Activated CD4-positive, alpha-beta T cell treated with anti-CD3 and anti-CD28 coated beads, Interleukin-2, amount 10 ng/mL, durations not matched to agents 7 days and 5 days (primary cell): ENCODE data around the gene NANS. TPM values are rescaled to one million over a fixed set of nuclear protein-coding genes. Genes with fewer than 3 reads are reported as not detected.

Experiments
- CTCF ChIA-PET: fragments of 350-600 bp; sonication (Branson Sonifier 250); formaldehyde crosslinking; loops from one replicate; lab custom pipeline; 2021; ENCODE audit warnings: antibody characterized with exemption; lab: Charles Lee
- POLR2A ChIA-PET: fragments of 350-600 bp; sonication (Branson Sonifier 250); formaldehyde crosslinking; loops from one replicate; lab custom pipeline; 2021; ENCODE audit warnings: antibody characterized with exemption; lab: Charles Lee
- DNase-seq: peaks from one replicate; pipeline ENCODE4 v3.0.0-alpha.2; 2020
- H3K27ac Mint-ChIP-seq: one replicate; pipeline ENCODE4 v1.8.0; 2021; ENCODE audit warnings: mild to moderate bottlenecking, moderate library complexity, mixed read lengths
- H3K27me3 Mint-ChIP-seq: one replicate; pipeline ENCODE4 v1.8.0; 2021; ENCODE audit warnings: mixed read lengths
- H3K36me3 Mint-ChIP-seq: one replicate; pipeline ENCODE4 v1.8.0; 2021; ENCODE audit warnings: low read depth, mixed read lengths
- H3K4me1 Mint-ChIP-seq: one replicate; pipeline ENCODE4 v1.8.0; 2021; ENCODE audit warnings: mixed read lengths
- H3K4me3 Mint-ChIP-seq: one replicate; pipeline ENCODE4 v1.8.0; 2021; ENCODE audit warnings: mild to moderate bottlenecking, moderate library complexity, mixed read lengths
- H3K9me3 Mint-ChIP-seq: one replicate; pipeline ENCODE4 v1.8.0; 2021; ENCODE audit warnings: mixed read lengths
- total RNA-seq, 2 experiments: library from RNA; stranded (reverse); gene quantifications; one replicate each; pipeline ENCODE4 v1.2.3, GENCODE V29; 2021

The NANS gene
- total RNA-seq, 2 experiments from 2014 or later: 37.2 to 38.3 TPM

DNA sequence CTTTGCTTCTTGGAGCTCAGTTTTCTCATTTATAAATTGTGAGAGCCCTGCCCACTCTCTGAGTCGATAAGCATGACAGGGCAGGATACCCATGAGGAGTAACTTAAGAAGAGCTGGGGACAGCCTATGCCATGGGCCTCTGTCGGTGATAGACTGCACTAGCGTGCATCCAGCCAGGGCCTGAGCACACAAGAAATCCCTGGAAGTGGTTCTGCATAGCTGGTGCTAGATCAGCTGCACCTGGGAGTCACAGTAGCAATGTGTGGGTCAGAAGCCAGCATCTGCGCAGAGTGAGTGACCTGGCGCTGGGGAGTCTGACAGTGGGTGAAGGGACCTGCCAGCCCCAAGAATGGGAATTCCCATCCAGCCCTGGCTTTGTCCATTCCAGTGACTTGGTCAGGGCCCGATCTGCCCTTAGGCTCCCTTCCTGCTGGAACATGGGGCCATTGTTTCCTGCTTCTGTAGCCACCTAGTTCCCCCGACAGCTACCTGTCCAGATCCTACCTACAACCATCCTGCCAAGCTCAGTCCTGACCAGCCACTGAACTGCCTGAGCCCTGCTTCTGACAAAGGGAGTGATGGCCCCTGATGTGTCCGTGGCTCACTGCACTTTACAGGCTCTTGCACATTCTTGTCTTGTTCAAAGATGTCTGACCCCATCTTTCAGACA, 35.9 kb upstream of the NANS start:
- no peaks in the 10 kb centered on the region for H3K9me3 Mint-ChIP-seq
- DNase-seq: no peak
- H3K36me3 Mint-ChIP-seq: peaks cover 44% of the 10 kb centered on the region
- H3K27me3 Mint-ChIP-seq: no peaks in the 10 kb centered on the region
- H3K4me3 Mint-ChIP-seq: no peak overlapping the region
- peaks cover 3% of the 10 kb centered on the region for H3K4me1 Mint-ChIP-seq
- no peak overlapping the region for H3K27ac Mint-ChIP-seq
- ChIA-PET POLR2A (no interaction called here), CTCF (interaction anchor here (0.5 to 1.6 kb wide), 5 partner anchors 10 to 32 kb away, joined by 3 to 5 read pairs (median 3); no protein-coding TSS in a partner anchor)

DNA sequence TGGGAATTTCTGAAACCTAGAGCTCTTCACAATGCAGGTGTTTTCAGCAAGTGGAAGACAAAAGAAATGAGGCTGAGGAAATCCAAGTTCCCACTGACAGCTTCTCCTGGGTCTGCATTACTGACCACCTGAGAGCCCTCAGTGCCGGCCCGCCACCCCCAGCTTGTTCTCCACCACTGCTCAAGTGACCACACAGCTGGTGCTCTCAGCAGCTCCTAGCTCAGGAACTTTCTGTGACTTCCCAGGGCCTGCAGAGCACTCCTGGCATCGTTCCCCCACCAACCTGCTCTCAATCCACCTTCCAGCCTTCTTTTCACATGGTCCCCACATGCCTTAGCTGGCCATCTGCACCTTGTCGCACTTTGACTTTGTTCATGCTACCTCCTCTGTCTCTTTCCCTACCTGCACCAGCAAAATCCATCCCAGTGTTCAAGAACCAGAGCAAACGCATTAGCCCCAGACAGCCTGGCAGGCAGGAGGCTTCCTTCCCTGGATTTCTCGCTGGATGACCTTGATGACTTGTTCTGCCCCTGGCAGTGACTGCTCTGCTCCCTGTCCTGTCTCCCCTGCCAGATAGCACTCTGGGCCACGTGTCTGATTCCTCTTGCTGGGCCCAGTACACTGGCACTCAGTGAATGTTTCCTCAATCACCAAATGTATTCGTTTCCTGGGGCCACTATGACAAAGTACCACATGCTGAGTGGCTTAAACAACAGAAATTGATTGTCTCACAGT, 35.1 kb upstream of the NANS start:
- Mint-ChIP-seq H3K9me3 (no peaks in the 10 kb centered on the region), H3K27me3 (no peaks in the 10 kb centered on the region), H3K4me1 (peaks cover 5% of the 10 kb centered on the region), H3K27ac (no peak overlapping the region), H3K36me3 (peaks cover 39% of the 10 kb centered on the region), H3K4me3 (no peak overlapping the region)
- POLR2A ChIA-PET: no interaction called here
- DNase-seq: no peak
- CTCF ChIA-PET: interaction anchor here (0.6 to 1.3 kb wide), 4 partner anchors 9 to 46 kb away, joined by 3 to 4 read pairs (median 3); no protein-coding TSS in a partner anchor

DNA sequence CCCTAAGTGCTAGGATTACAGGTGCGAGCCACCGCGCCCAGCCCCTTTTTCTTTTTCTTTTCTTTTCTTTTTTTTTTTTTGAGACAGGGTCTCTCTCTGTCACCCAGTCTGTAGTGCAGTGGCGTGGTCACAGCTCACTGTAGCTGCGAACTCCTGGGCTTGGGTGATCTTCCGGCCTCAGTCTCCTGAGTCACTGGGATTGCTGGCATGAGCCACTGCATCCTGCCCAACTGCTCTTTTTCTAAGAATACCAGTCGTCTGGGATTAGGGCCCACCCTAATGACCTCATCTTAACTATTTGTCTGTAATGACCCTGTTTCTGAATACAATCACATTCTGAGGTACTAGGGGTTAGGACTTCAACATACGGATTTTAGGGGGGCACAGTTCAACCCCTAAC, 34.1 kb upstream of the NANS start:
- no peaks in the 10 kb centered on the region for H3K27me3 Mint-ChIP-seq
- H3K9me3 Mint-ChIP-seq: no peaks in the 10 kb centered on the region

DNA sequence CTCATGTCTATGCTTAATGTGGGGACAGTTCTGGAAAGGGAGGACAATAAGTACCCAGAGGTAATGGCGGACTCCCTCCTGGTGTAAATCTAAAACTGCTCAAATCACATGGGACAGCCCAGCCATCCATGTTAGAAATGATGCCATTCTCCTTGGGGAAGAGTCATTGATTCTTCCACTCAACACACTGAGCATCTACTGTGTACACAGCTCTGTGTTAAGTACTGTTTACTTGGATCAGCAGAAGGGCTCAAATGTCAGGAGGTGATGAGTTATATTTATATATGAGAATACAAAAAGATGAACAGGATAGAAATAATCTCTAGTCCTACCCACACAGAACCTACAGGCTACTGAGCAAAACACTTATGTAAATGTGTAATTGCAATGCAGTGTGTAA, 31.8 kb upstream of the NANS start:
- no peaks in the 10 kb centered on the region for H3K9me3 Mint-ChIP-seq
- peaks cover 4% of the 10 kb centered on the region for H3K4me1 Mint-ChIP-seq
- H3K27me3 Mint-ChIP-seq: no peaks in the 10 kb centered on the region
- no peak for DNase-seq
- POLR2A ChIA-PET: no interaction called here
- H3K4me3 Mint-ChIP-seq: no peak overlapping the region
- CTCF ChIA-PET: interaction anchor here (0.8 to 2.6 kb wide), 3 partner anchors 9 to 12 kb away, joined by 3 to 8 read pairs (median 3); no protein-coding TSS in a partner anchor
- peaks cover 14% of the 10 kb centered on the region for H3K36me3 Mint-ChIP-seq
- no peak overlapping the region for H3K27ac Mint-ChIP-seq

More for the DNA sequence above, 34.1 kb upstream of the NANS start:
- H3K27ac Mint-ChIP-seq: no peak overlapping the region
- no peak for DNase-seq
- H3K4me3 Mint-ChIP-seq: no peak overlapping the region
- POLR2A ChIA-PET: no interaction called here
- peaks cover 32% of the 10 kb centered on the region for H3K36me3 Mint-ChIP-seq
- CTCF ChIA-PET: interaction anchor here (0.6 kb wide), 1 partner anchor 47 kb away, joined by 4 read pairs; no protein-coding TSS in a partner anchor
- H3K4me1 Mint-ChIP-seq: peaks cover 4% of the 10 kb centered on the region

DNA sequence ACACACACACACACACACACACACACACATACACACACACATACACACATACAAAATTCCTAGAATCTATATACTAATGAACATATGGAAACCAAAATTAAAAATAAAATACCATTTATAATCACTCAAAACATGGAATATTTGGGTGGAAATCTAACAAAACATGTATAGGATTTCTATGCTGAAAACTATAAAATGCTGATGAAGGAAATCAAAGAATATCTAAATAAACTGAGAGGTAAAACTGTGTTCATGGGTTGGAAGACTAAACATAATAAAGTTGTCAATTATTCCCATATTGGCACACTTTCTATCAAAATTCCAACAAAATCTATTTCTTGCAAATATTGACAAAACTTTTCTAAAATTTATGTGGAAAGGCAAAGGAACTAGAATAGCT, 25.4 kb upstream of the NANS start:
- ChIA-PET CTCF (no interaction called here), POLR2A (no interaction called here)
- H3K4me1 Mint-ChIP-seq: peaks cover 15% of the 10 kb centered on the region
- H3K4me3 Mint-ChIP-seq: no peak overlapping the region
- no peak for DNase-seq
- H3K36me3 Mint-ChIP-seq: peaks cover 3% of the 10 kb centered on the region
- H3K27ac Mint-ChIP-seq: no peak overlapping the region
- no peaks in the 10 kb centered on the region for H3K27me3 Mint-ChIP-seq
- H3K9me3 Mint-ChIP-seq: no peaks in the 10 kb centered on the region

DNA sequence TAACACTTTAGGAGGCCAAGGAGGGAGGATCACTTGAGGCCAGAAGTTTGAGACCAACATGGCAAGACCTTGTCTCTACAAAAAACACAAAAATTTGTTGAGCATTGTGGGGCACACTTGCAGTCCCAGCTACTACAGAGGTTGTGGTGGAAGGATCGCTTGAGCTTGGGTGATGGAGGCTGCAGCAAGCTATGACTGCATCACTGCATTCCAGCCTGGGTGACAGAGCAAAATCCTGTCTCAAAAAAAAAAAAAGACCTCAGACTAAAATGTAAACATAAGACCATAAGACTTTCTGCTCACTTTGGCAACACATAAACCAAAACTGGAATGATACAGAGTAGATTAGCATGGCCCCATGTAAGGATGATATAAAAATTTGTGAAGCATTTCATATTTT, 24.6 kb upstream of the NANS start:
- H3K27ac Mint-ChIP-seq: no peak overlapping the region
- ChIA-PET CTCF (interaction anchor here (0.7 to 1.2 kb wide), 4 partner anchors 18 to 1334 kb away, joined by 3 read pairs; no protein-coding TSS in a partner anchor), POLR2A (no interaction called here)
- peaks cover 15% of the 10 kb centered on the region for H3K4me1 Mint-ChIP-seq
- DNase-seq: no peak
- H3K27me3 Mint-ChIP-seq: no peaks in the 10 kb centered on the region
- H3K9me3 Mint-ChIP-seq: no peaks in the 10 kb centered on the region
- H3K4me3 Mint-ChIP-seq: no peak overlapping the region
- no peaks in the 10 kb centered on the region for H3K36me3 Mint-ChIP-seq

DNA sequence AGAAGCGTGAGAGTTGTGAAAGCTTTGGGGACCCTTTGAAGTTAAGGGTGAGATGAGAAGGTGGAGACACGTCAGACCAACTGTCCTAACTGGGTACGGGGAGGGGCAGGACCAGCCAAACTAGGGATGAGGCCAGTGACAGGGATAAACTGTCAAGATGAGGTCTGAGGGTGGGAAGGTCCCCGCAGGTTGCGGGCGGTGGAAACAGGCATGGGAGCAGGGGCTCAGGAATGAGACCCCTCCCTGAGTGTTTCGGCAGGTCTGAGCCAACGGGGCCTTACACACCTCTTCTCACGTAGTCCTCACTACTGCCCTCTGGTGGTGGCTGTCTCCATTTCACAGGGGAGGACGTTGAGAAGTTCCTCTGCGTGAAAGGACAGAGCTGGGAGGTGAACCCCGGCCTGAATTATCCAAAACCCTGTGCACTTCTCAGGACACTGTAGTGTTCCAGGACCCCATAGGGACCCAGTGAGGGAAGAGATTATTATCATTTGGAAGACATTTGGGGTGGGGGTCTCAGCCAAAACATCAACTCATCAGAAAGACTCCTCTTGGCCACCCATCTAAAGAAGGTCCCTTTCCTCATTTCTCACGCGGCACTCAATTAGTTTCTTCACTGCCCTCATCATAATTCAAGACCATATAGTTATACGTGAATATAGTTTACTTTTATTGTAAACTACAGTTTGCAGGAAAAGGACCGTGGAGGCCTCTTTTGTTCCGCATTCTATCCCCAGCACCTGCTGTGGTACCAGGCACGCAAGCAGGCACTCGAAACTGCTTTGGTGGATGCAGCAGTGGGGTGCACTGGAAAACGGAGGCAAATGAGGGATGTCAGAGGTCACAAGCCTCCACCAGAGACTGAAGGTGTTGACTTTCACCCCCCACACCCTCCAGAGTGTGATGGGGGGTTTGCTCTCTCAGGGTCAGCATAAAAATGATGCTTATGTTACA, 21.7 kb upstream of the NANS start:
- peaks cover 15% of the 10 kb centered on the region for H3K4me1 Mint-ChIP-seq
- no peak overlapping the region for H3K27ac Mint-ChIP-seq

DNA sequence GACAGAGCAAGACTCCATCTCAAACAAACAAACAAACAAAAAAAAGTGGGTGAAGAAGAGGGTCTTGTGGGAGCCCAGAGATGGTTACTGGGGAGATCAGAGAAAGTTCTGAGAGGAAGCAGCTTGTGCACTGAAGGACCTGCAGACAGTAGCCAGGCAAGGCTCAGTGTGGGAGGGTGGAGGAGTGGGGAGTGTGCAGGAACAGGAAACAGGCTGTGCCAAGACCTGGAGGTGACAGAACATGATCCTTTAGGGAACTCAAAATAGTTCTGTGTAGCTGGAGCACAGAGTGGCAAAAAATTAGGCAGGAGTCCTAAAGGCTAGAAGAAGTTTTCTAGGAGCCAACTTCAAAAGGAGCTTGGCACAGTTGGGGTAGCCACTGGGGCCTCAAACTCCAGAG, 19.2 kb upstream of the NANS start:
- H3K4me1 Mint-ChIP-seq: peaks cover 15% of the 10 kb centered on the region
- no peak overlapping the region for H3K4me3 Mint-ChIP-seq
- ChIA-PET POLR2A (no interaction called here), CTCF (interaction anchor here (0.6 to 2.1 kb wide), 9 partner anchors 8 to 109 kb away, joined by 3 to 8 read pairs (median 3); no protein-coding TSS in a partner anchor)
- no peaks in the 10 kb centered on the region for H3K27me3 Mint-ChIP-seq
- no peak for DNase-seq
- H3K9me3 Mint-ChIP-seq: no peaks in the 10 kb centered on the region
- H3K36me3 Mint-ChIP-seq: no peaks in the 10 kb centered on the region
- peak overlapping the region; percentile 65 for H3K27ac Mint-ChIP-seq

More for the DNA sequence above, 21.7 kb upstream of the NANS start:
- DNase-seq: peak; percentile 94
- Mint-ChIP-seq H3K4me3 (no peak overlapping the region), H3K36me3 (no peaks in the 10 kb centered on the region), H3K9me3 (no peaks in the 10 kb centered on the region), H3K27me3 (no peaks in the 10 kb centered on the region)
- ChIA-PET CTCF (interaction anchor here (0.5 to 2.6 kb wide), 16 partner anchors 8 to 159 kb away, joined by 3 to 37 read pairs (median 4); partner anchors contain the start of genes ANP32B, NANS and TRMO), POLR2A (no interaction called here)

DNA sequence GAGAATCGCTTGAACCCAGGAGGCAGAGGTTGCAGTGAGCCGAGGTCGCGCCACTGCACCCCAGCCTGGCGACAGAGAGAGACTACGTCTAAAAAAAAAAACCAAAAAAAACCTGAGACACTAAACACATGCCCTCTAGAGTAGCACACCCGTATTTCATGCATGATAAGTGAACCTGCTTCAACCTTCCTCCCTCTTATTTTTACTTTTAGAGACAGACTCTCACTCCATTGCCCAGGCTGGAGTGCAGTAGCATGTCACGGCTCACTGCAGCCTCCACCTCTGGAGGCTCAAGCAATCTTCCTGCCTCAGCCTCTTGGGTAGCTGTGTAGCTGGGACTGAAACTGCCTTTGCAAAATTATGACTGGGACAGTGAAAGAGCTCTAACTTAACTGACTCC, 17.6 kb upstream of the NANS start:
- no peak for DNase-seq
- ChIA-PET POLR2A (no interaction called here), CTCF (interaction anchor here (1.1 to 1.9 kb wide), 2 partner anchors 10 to 56 kb away, joined by 4 to 5 read pairs; partner anchors contain the start of gene ANP32B)
- H3K27ac Mint-ChIP-seq: no peak overlapping the region
- no peaks in the 10 kb centered on the region for H3K27me3 Mint-ChIP-seq
- H3K9me3 Mint-ChIP-seq: no peaks in the 10 kb centered on the region
- H3K4me3 Mint-ChIP-seq: no peak overlapping the region
- no peaks in the 10 kb centered on the region for H3K36me3 Mint-ChIP-seq
- peaks cover 10% of the 10 kb centered on the region for H3K4me1 Mint-ChIP-seq

DNA sequence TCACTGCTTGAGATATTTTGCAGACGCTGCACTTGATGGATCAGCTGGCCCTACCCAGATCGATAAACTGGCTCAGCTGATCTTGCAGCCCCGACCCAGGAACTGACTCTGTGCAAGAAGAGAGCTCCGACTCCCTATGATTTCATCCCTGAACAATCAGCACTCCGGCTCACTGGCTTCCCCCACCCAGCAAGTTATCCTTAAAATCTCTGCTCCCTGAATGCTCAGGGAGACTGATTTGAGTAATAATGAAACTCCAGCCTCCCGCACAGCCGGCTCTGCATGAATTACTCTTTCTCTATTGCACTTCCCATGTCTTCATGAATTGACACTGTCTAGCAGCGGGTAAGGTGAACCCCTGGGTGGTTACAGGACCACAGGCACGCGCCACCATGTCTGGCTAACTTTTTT, 16.9 kb upstream of the NANS start:
- no peaks in the 10 kb centered on the region for H3K27me3 Mint-ChIP-seq
- ChIA-PET POLR2A (no interaction called here), CTCF (interaction anchor here (0.8 to 1.9 kb wide), 4 partner anchors 10 to 220 kb away, joined by 3 to 5 read pairs (median 4); partner anchors contain the start of gene ANP32B)
- H3K27ac Mint-ChIP-seq: peak overlapping the region; percentile 47
- no peaks in the 10 kb centered on the region for H3K9me3 Mint-ChIP-seq
- H3K36me3 Mint-ChIP-seq: no peaks in the 10 kb centered on the region
- no peak for DNase-seq
- no peak overlapping the region for H3K4me3 Mint-ChIP-seq
- peaks cover 9% of the 10 kb centered on the region for H3K4me1 Mint-ChIP-seq

DNA sequence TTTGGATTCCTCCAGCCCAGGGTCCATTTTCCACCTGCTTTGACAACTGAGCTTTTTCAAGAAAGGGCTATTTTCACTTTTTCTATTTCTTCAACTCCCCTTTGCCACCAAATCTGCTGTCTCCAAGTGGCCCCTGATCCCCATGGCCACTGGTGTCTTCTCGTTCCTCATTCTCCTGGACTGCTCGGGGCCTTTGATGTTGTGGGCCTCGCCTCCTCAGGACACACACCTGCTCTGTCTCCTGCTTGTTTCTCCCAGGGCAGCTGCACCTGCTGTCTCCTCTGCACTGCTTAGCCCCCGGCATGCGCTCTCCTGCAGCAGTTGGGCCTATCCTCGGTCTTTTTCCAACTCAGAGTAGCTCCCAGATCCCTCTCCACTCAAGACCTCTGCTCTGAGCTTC, 16.3 kb upstream of the NANS start:
- Mint-ChIP-seq H3K9me3 (peaks cover 2% of the 10 kb centered on the region), H3K27me3 (no peaks in the 10 kb centered on the region), H3K4me1 (peaks cover 8% of the 10 kb centered on the region), H3K27ac (no peak overlapping the region), H3K36me3 (peaks cover 3% of the 10 kb centered on the region), H3K4me3 (no peak overlapping the region)
- ChIA-PET POLR2A (interaction anchor here (0.7 kb wide), 1 partner anchor 116 kb away, joined by 3 read pairs; no protein-coding TSS in a partner anchor), CTCF (interaction anchor here (0.8 to 1.9 kb wide), 3 partner anchors 57 to 219 kb away, joined by 3 to 5 read pairs (median 5); partner anchors contain the start of gene ANP32B)
- no peak for DNase-seq

DNA sequence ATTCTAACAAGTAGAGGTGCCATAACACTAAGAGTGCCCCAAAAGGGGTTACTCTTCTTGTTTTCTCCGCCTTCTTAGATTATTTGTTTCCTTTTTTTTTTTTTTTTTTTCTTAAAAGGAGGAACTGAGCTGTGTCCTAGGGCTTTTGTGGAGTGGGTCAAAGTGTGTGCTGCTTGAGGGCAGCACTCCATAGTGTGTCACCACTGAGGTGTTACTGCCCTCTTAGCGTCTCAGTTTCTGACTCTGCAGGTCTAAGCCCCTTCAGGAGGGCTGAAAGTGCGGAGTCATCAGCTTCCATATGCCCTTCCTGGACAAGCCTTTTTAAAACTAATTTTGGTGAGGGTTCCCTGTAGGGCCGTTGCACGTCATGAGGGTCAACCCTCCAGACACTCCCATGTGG, 12.6 kb upstream of the NANS start:
- POLR2A ChIA-PET: no interaction called here
- Mint-ChIP-seq H3K4me3 (no peak overlapping the region), H3K9me3 (peaks cover 5% of the 10 kb centered on the region), H3K27ac (no peak overlapping the region), H3K4me1 (peaks cover 39% of the 10 kb centered on the region), H3K27me3 (no peaks in the 10 kb centered on the region), H3K36me3 (peaks cover 25% of the 10 kb centered on the region)
- no peak for DNase-seq
- CTCF ChIA-PET: interaction anchor here (0.6 to 6.7 kb wide), 3 partner anchors 10 to 121 kb away, joined by 3 to 37 read pairs (median 3); no protein-coding TSS in a partner anchor
